A673 (cell line): ENCODE measurements around the gene HMGXB3. TPM values are rescaled to one million over a fixed set of nuclear protein-coding genes. Genes with fewer than 3 reads are reported as not detected.
A peak's percentile ranks its signal among the peaks of the same experiment; 100 is the strongest.

Source experiments
- BruUV-seq: library from RNA; stranded (reverse); fragments of 400-500 nt; replicated peaks from 2 replicates; lab custom pipeline; 2021; lab: Mats Ljungman, UMichigan
- CTCF ChIA-PET: fragments of 300-600 bp; sonication (Branson Sonifier 250); formaldehyde crosslinking; loops from one replicate; lab custom pipeline; 2022; ENCODE audit warnings: antibody characterized with exemption; lab: Charles Lee
- POLR2A ChIA-PET: fragments of 300-600 bp; sonication (Branson Sonifier 250); formaldehyde crosslinking; loops from one replicate; lab custom pipeline; 2022; ENCODE audit warnings: antibody characterized with exemption; ENCODE audit not compliant: low non-redundant PET; lab: Charles Lee
- DNase-seq: peaks from one replicate; pipeline ENCODE4 v3.0.0-alpha.2; 2015; ENCODE audit warnings: low spot score
- H3K27ac ChIP-seq: fragments of 200-600 bp; sonication (generic); 2 replicates; pipeline ENCODE4 v1.5.1; 2016; ENCODE audit warnings: mixed run types, low read depth, mild to moderate bottlenecking, mixed read lengths, antibody characterized with exemption, low read length; ENCODE audit not compliant: poor library complexity, severe bottlenecking
- H3K27me3 ChIP-seq: fragments of 200-600 bp; sonication (generic); replicated peaks from 2 replicates; pipeline ENCODE4 v1.6.1; 2017; ENCODE audit warnings: mixed run types, low read depth, mild to moderate bottlenecking, mixed read lengths, antibody characterized with exemption, low read length; ENCODE audit not compliant: insufficient read depth, poor library complexity
- H3K36me3 ChIP-seq: fragments of 200-600 bp; sonication (generic); 2 replicates; pipeline ENCODE4 v1.6.1; 2016; ENCODE audit warnings: mixed run types, mild to moderate bottlenecking, mixed read lengths, antibody characterized with exemption, low read length; ENCODE audit not compliant: insufficient read depth, poor library complexity, severe bottlenecking
- H3K4me1 ChIP-seq: fragments of 200-600 bp; sonication (generic); 2 replicates; pipeline ENCODE4 v1.6.1; 2017; ENCODE audit warnings: mixed run types, mild to moderate bottlenecking, mixed read lengths, antibody characterized with exemption, low read length; ENCODE audit not compliant: insufficient read depth, poor library complexity, severe bottlenecking
- H3K4me3 ChIP-seq: fragments of 200-600 bp; sonication (generic); 2 replicates; pipeline ENCODE4 v1.5.1; 2016; ENCODE audit warnings: low read depth, mixed run types, mild to moderate bottlenecking, mixed read lengths, low read length; ENCODE audit not compliant: poor library complexity, severe bottlenecking
- H3K9me3 ChIP-seq: fragments of 200-600 bp; sonication (generic); 2 replicates; pipeline ENCODE4 v1.6.1; 2016; ENCODE audit warnings: mixed run types, low read depth, mild to moderate bottlenecking, mixed read lengths, antibody characterized with exemption, low read length; ENCODE audit not compliant: poor library complexity, severe bottlenecking
- EZH2 ChIP-seq: fragments of 200-600 bp; sonication (generic); IDR thresholded peaks from 2 replicates; pipeline ENCODE4 v1.6.1; 2017; ENCODE audit warnings: borderline replicate concordance, low read depth, mild to moderate bottlenecking, mixed read lengths, antibody characterized with exemption, low read length; ENCODE audit not compliant: poor library complexity, severe bottlenecking
- intact Hi-C: fragments of 100-400 bp; cut with micrococcal nuclease; formaldehyde crosslinking; loops from one replicate; pipeline ENCODE4 v1.10.0; 2022; ENCODE audit not compliant: unreplicated experiment
- total RNA-seq: library from RNA; stranded (reverse); gene quantifications from 2 replicates; pipeline ENCODE4 v1.2.3, GENCODE V29; 2021
- TF ChIP-seq, protein P1 (sequence below): fragments of 300-800, 200-600 bp; sonication (generic); conservative IDR thresholded peaks from 2 replicates; pipeline ENCODE4 v1.5.1; 2017; ENCODE audit warnings: low read depth, mild to moderate bottlenecking, antibody characterized with exemption, low read length, moderate library complexity, mixed read lengths

HMGXB3 gene
- total RNA-seq, 1 experiment from 2014 or later, result 52.6 TPM

DNA sequence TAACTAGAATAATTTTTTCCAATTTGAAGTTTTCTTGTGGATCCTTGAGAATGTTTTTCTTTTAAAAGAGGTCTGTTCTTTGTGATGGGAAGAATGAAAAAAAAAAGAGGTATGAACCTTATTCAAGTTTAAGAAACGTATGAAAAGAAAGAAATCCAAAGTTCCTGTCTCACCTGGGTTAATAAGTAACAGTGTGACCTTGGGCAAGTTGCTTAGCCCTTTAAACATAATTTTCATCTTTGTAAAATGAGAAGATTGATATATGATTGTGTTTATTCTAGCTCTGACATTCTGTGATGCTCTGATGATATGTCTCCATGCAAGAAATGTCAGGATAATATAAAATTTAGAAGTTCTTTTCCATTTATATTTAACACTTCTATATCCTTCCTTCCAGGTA lies 20.6 kb upstream of the HMGXB3 start:
- Histone ChIP-seq H3K9me3 (no peaks in the 10 kb centered on the region), H3K4me1 (peaks cover 5% of the 10 kb centered on the region), H3K4me3 (no peak overlapping the region), H3K27ac (no peak overlapping the region), H3K36me3 (peaks cover 95% of the 10 kb centered on the region), H3K27me3 (no peaks in the 10 kb centered on the region)
- POLR2A ChIA-PET, result no interaction called here
- CTCF ChIA-PET, result interaction anchor here (1.3 kb wide), 1 partner anchor 11 kb away, joined by 5 read pairs; no protein-coding TSS in a partner anchor
- no peak for DNase-seq
- intact Hi-C loops, result no loop called here
- TF ChIP-seq, protein P1, sequence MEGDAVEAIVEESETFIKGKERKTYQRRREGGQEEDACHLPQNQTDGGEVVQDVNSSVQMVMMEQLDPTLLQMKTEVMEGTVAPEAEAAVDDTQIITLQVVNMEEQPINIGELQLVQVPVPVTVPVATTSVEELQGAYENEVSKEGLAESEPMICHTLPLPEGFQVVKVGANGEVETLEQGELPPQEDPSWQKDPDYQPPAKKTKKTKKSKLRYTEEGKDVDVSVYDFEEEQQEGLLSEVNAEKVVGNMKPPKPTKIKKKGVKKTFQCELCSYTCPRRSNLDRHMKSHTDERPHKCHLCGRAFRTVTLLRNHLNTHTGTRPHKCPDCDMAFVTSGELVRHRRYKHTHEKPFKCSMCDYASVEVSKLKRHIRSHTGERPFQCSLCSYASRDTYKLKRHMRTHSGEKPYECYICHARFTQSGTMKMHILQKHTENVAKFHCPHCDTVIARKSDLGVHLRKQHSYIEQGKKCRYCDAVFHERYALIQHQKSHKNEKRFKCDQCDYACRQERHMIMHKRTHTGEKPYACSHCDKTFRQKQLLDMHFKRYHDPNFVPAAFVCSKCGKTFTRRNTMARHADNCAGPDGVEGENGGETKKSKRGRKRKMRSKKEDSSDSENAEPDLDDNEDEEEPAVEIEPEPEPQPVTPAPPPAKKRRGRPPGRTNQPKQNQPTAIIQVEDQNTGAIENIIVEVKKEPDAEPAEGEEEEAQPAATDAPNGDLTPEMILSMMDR, result no peak
- TF ChIP-seq EZH2, result no peak
- BruUV-seq, result no TSS peak

DNA sequence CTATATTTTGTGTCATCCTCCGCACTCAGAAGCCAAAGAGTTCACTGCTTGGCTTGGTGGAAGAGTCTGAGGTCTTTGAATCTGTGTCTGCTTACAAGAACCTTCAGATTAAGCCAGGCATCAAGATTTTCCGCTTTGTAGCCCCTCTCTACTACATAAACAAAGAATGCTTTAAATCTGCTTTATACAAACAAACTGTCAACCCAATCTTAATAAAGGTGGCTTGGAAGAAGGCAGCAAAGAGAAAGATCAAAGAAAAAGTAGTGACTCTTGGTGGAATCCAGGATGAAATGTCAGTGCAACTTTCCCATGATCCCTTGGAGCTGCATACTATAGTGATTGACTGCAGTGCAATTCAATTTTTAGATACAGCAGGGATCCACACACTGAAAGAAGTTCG lies 19.3 kb upstream of the HMGXB3 start:
- Histone ChIP-seq H3K27me3 (no peaks in the 10 kb centered on the region), H3K9me3 (no peaks in the 10 kb centered on the region), H3K27ac (peak overlapping the region; percentile 17), H3K4me3 (no peak overlapping the region), H3K4me1 (no peaks in the 10 kb centered on the region), H3K36me3 (peaks cover 96% of the 10 kb centered on the region)
- CTCF ChIA-PET, result no interaction called here
- POLR2A ChIA-PET, result no interaction called here
- DNase-seq, result no peak
- no peak for TF ChIP-seq EZH2
- TF ChIP-seq, protein P1, result no peak
- BruUV-seq, result no TSS peak
- intact Hi-C loops, result no loop called here

DNA sequence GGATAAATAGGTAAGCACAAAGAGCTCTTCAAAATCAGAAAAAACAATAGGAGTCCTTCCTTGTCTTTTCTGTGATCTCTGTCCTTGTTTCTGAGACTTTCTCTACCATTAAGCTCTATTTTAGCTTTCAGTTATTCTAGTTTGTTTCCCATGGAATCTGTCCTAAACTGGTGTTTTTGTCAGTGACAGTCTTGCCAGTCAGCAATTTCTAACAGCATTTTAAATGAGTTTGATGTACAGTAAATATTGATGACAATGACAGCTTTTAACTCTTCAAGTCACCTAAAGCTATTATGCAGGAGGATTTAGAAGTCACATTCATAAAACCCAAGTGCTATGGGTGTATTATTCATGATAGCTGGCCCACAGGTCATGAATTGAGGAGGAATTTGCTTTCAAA lies 18.0 kb upstream of the HMGXB3 start:
- POLR2A ChIA-PET, result no interaction called here
- peak overlapping the region; percentile 17 for H3K27ac ChIP-seq
- no TSS peak for BruUV-seq
- CTCF ChIA-PET, result no interaction called here
- H3K4me1 ChIP-seq, result peaks cover 8% of the 10 kb centered on the region
- H3K27me3 ChIP-seq, result no peaks in the 10 kb centered on the region
- peaks cover 91% of the 10 kb centered on the region for H3K36me3 ChIP-seq
- no peak for DNase-seq
- no peaks in the 10 kb centered on the region for H3K9me3 ChIP-seq
- intact Hi-C loops, result no loop called here
- no peak for TF ChIP-seq EZH2
- TF ChIP-seq, protein P1, result no peak
- H3K4me3 ChIP-seq, result no peak overlapping the region
